K562 (cell line): ENCODE results near the gene DCDC2. TPM values are rescaled to one million over a fixed set of nuclear protein-coding genes. Genes with fewer than 3 reads are reported as not detected.

Experiments used
- C11orf30 ChIP-seq: fragments of 450-650 bp; IDR thresholded peaks from 2 replicates; pipeline ENCODE4 v1.6.1; 2016; ENCODE audit warnings: low read depth, mild to moderate bottlenecking
- CBFA2T2 ChIP-seq: fragments of 450-650 bp; conservative IDR thresholded peaks from 2 replicates; pipeline ENCODE4 v1.6.1; 2017; ENCODE audit warnings: mild to moderate bottlenecking
- CEBPB ChIP-seq: fragments of 450-650 bp; IDR thresholded peaks from 2 replicates; pipeline ENCODE4 v1.6.1; 2016; ENCODE audit warnings: missing genetic modification characterization, missing compliant biosample characterization
- CHAMP1 ChIP-seq: fragments of 450-650 bp; IDR thresholded peaks from 2 replicates; pipeline ENCODE4 v1.6.1; 2016; ENCODE audit warnings: mild to moderate bottlenecking
- DNMT1 ChIP-seq: fragments of 450-650 bp; IDR thresholded peaks from 2 replicates; pipeline ENCODE4 v1.6.1; 2016; ENCODE audit warnings: antibody characterized with exemption, mild to moderate bottlenecking
- FOSL1 ChIP-seq: fragments of 200-800 bp; sonication (Bioruptor generic); conservative IDR thresholded peaks from 2 replicates; pipeline ENCODE4 v1.6.1; 2016; ENCODE audit warnings: missing genetic modification characterization, missing compliant biosample characterization
- FOXA3 ChIP-seq, 2 experiments: fragments of 450-650 bp in 1 of 2; sonication (generic) in 1 of 2; formaldehyde crosslinking; IDR thresholded peaks in 1 of 2; conservative IDR thresholded peaks in 1 of 2; 2 replicates each; pipeline versions ENCODE4 v1.4.0 to v1.8.0; 2020 to 2022; ENCODE audit warnings: mild to moderate bottlenecking in 2 of 2, missing genetic modification reagents in 1 of 2
- HIVEP1 ChIP-seq: fragments of 250-450 bp; sonication (Bioruptor Pico); IDR thresholded peaks from 2 replicates; pipeline ENCODE4 v1.4.0; 2020; ENCODE audit warnings: mild to moderate bottlenecking
- HMBOX1 ChIP-seq: sonication (generic); IDR thresholded peaks from 2 replicates; pipeline ENCODE4 v1.6.1; 2016
- HSF4 ChIP-seq: fragments of 250-450 bp; sonication (Bioruptor Pico); IDR thresholded peaks from 2 replicates; pipeline ENCODE4 v2.1.2; 2022; ENCODE audit warnings: mild to moderate bottlenecking, moderate library complexity, borderline replicate concordance
- ILK ChIP-seq: fragments of 450-650 bp; IDR thresholded peaks from 2 replicates; pipeline ENCODE4 v1.6.1; 2016; ENCODE audit warnings: missing genetic modification characterization, low read depth, mild to moderate bottlenecking, missing compliant biosample characterization, moderate library complexity, borderline replicate concordance
- KDM5B ChIP-seq: fragments of 200-600 bp; sonication (generic); IDR thresholded peaks from 2 replicates; pipeline ENCODE4 v1.6.1; 2012; ENCODE audit warnings: low read depth, mild to moderate bottlenecking, moderate library complexity, low read length, control low read depth, inconsistent platforms; ENCODE audit not compliant: insufficient replicate concordance
- MITF ChIP-seq: IDR thresholded peaks from 2 replicates; pipeline ENCODE4 v1.6.1; 2014; ENCODE audit warnings: antibody characterized with exemption
- SETDB1 ChIP-seq: IDR thresholded peaks from one replicate; pipeline ENCODE4 v1.6.1; 2012; ENCODE audit warnings: low read length, control low read depth, inconsistent platforms
- SIX5 ChIP-seq, 2 experiments: IDR thresholded peaks; 2 replicates each; pipeline ENCODE4 v1.6.1; 2011; ENCODE audit warnings: low read length in 2 of 2, borderline replicate concordance in 1 of 2, low read depth in 1 of 2, mild to moderate bottlenecking in 1 of 2, moderate library complexity in 1 of 2; ENCODE audit not compliant: insufficient read depth in 1 of 2
- STAT5A ChIP-seq: IDR thresholded peaks from 2 replicates; pipeline ENCODE4 v1.6.1; 2012; ENCODE audit warnings: low read length, inconsistent platforms, borderline replicate concordance
- ZNF143 ChIP-seq: sonication (generic); formaldehyde crosslinking; IDR thresholded peaks from 2 replicates; pipeline ENCODE4 v1.9.0; 2022; ENCODE audit warnings: mild to moderate bottlenecking, missing genetic modification reagents
- ZNF311 ChIP-seq: fragments of 250-450 bp; sonication (Bioruptor Pico); IDR thresholded peaks from 2 replicates; pipeline ENCODE4 v1.4.0; 2020; ENCODE audit warnings: mild to moderate bottlenecking, moderate library complexity
- ZNF57 ChIP-seq: fragments of 450-650 bp; formaldehyde crosslinking; IDR thresholded peaks from 2 replicates; pipeline ENCODE4 v1.4.0; 2020; ENCODE audit warnings: mild to moderate bottlenecking, moderate library complexity
- polyA plus RNA-seq, 8 experiments: library from polyadenylated mRNA; depleted of rRNA in 4 of 8; stranded (reverse) in 5 of 8; unstranded in 3 of 8; fragments of >200 nt; fragmentation: Nextera tagmentation in 2 of 8; fragmentation: Illumina TruSeq in 1 of 8; extraction: Ambion mirVana in 2 of 8; extraction: Trizol in 1 of 8; gene quantifications; 2 replicates each; pipeline versions ENCODE4 v1.2.1 to v1.2.3, GENCODE V29; 2011 to 2014; ENCODE audit warnings: inconsistent platforms in 1 of 8, missing spikeins in 1 of 8
- total RNA-seq, 7 experiments: library from RNA; depleted of rRNA in 6 of 7; stranded (reverse); fragments of >200 nt in 6 of 7; fragmentation: Illumina TruSeq in 2 of 7; extraction: Trizol in 2 of 7; gene quantifications; 2 replicates each; pipeline versions ENCODE4 v1.2.1 to v1.2.3, GENCODE V29; 2011 to 2021; ENCODE audit warnings: low replicate concordance in 1 of 7

Gene DCDC2
- total and polyA plus RNA-seq, 9 of the 15 experiments (the other 6 are each of a cell fraction or from before 2014, with no cell fraction given): 0.04 TPM; not detected in 8

GRCh38 chr6:24394780-24395437 lies 37.0 kb upstream of the DCDC2 start (continued):
- TF ChIP-seq CHAMP1 (no peak), ZNF57 (CRISPR knock-in tag) (no peak), C11orf30 (no peak), FOXA3 (CRISPR knock-in tag; conservative IDR thresholded peaks at IDR 0.05 in 1 of 2, IDR thresholded peaks at IDR 0.05 in 1 of 2) (no peak), SETDB1 (no peak), ILK (no peak), KDM5B (no peak), HSF4 (no peak), FOSL1 (tag) (peak; percentile 56; the same call in 1 of the 2 replicates), CEBPB (tag) (peak; percentile 63), HMBOX1 (peak; percentile 66), MITF (no peak), DNMT1 (no peak), ZNF143 (CRISPR knock-in tag) (no peak), STAT5A (no peak), HIVEP1 (CRISPR knock-in tag) (no peak), ZNF311 (CRISPR knock-in tag) (no peak), SIX5 (IDR thresholded peaks at IDR 0.05; ENCODE audit: borderline replicate concordance in 1 of 2, insufficient read depth in 1 of 2, low read depth in 1 of 2, low read length in 2 of 2) (no peak), CBFA2T2 (no peak)
